GM10847 (cell line): ENCODE data around the gene ADPRS.
A peak's percentile ranks its signal among the peaks of the same experiment; 100 is the strongest.

Experiments
- POLR2A ChIP-seq: IDR thresholded peaks from 2 replicates; pipeline ENCODE4 v1.6.1; 2011; ENCODE audit not compliant: insufficient read length; ENCODE audit errors: extremely low read depth

Gene ADPRS

GRCh38 chr1:36088577-36089392 lies at the start of gene ADPRS:
Gene ADPRS (plus strand): TSS chr1:36088892. CDS start chr1:36088905, 13 bp downstream.
- peak; percentile 95 for TF ChIP-seq POLR2A

GRCh38 chr1:36040238-36040637 lies 48.5 kb upstream of the ADPRS start:
- no peak for TF ChIP-seq POLR2A

GRCh38 chr1:36051821-36052220 lies 36.9 kb upstream of the ADPRS start:
- TF ChIP-seq POLR2A = no peak

- no peak for TF ChIP-seq POLR2A
Observed at GRCh38 chr1:36053978-36054377, 34.7 kb upstream of the ADPRS start.

- no peak for TF ChIP-seq POLR2A
Observed at GRCh38 chr1:36055706-36056105, 33.0 kb upstream of the ADPRS start.

- no peak for TF ChIP-seq POLR2A
Observed at GRCh38 chr1:36062315-36062714, 26.4 kb upstream of the ADPRS start.

- TF ChIP-seq POLR2A = no peak
Observed at GRCh38 chr1:36067871-36068270, 20.8 kb upstream of the ADPRS start.

- TF ChIP-seq POLR2A = no peak
Observed at GRCh38 chr1:36068866-36069265, 19.8 kb upstream of the ADPRS start.

- no peak for TF ChIP-seq POLR2A
Observed at GRCh38 chr1:36070349-36070748, 18.3 kb upstream of the ADPRS start.

GRCh38 chr1:36076979-36077573 lies 11.6 kb upstream of the ADPRS start:
- TF ChIP-seq POLR2A = no peak

- no peak for TF ChIP-seq POLR2A
Observed at GRCh38 chr1:36080236-36080635, 8.5 kb upstream of the ADPRS start.

GRCh38 chr1:36080801-36081200 lies 7.9 kb upstream of the ADPRS start:
- no peak for TF ChIP-seq POLR2A

- TF ChIP-seq POLR2A = no peak
Observed at GRCh38 chr1:36081926-36082485, 6.7 kb upstream of the ADPRS start.

GRCh38 chr1:36083219-36083618 lies 5.5 kb upstream of the ADPRS start:
- no peak for TF ChIP-seq POLR2A

- no peak for TF ChIP-seq POLR2A
Observed at GRCh38 chr1:36083635-36084496, 4.8 kb upstream of the ADPRS start, which contains the start of gene TEKT2. Gene TEKT2 (plus strand): TSS chr1:36084094. CDS start chr1:36084922, 828 bp downstream.
